Measurements from ENCODE around the gene ZFYVE26.

- TF ChIP-seq CTCF (IDR thresholded peaks at IDR 0.05) (no peak), POLR2A (IDR thresholded peaks at IDR 0.05; ENCODE audit: low read length) (no peak), RCOR1 (IDR thresholded peaks at IDR 0.05; ENCODE audit: low read depth, low read length) (no peak), REST (IDR thresholded peaks at IDR 0.05) (no peak), FOSL2 (IDR thresholded peaks at IDR 0.05) (no peak), FOSL2 (CRISPR knock-in tag; IDR thresholded peaks at IDR 0.05) (no peak)
These were observed 39.6 kb downstream of the ZFYVE26 start for GRCh38 chr14:67776653-67777322.

Data from A549 (cell line).